Activated naive CD4-positive, alpha-beta T cell treated with anti-CD3 and anti-CD28 coated beads, Interleukin-2, amount 10 ng/mL, durations not matched to agents 7 days and 5 days (primary cell): Measurements from ENCODE around the gene PER3.
A peak's percentile ranks its signal among the peaks of the same experiment; 100 is the strongest.
"Not testable (repeated sequence)": the region's sequence is repeated elsewhere in the genome, so short reads cannot be mapped to it uniquely, and the experiment has no call there.

ENCODE experiments used
- CTCF ChIA-PET: fragments of 350-600 bp; sonication (Branson Sonifier 250); formaldehyde crosslinking; loops from one replicate; lab custom pipeline; 2021; ENCODE audit warnings: antibody characterized with exemption; lab: Charles Lee
- DNase-seq: peaks from one replicate; pipeline ENCODE4 v3.0.0-alpha.2; 2020
- H3K27ac Mint-ChIP-seq: one replicate; pipeline ENCODE4 v1.8.0; 2021; ENCODE audit warnings: mild to moderate bottlenecking, moderate library complexity, mixed read lengths
- H3K27me3 Mint-ChIP-seq: one replicate; pipeline ENCODE4 v1.8.0; 2021; ENCODE audit warnings: mild to moderate bottlenecking, mixed read lengths
- H3K36me3 Mint-ChIP-seq: one replicate; pipeline ENCODE4 v1.8.0; 2021; ENCODE audit warnings: mixed read lengths
- H3K4me1 Mint-ChIP-seq: one replicate; pipeline ENCODE4 v1.8.0; 2021; ENCODE audit warnings: mixed read lengths
- H3K4me3 Mint-ChIP-seq: one replicate; pipeline ENCODE4 v1.8.0; 2021; ENCODE audit warnings: mild to moderate bottlenecking, moderate library complexity, mixed read lengths
- H3K9me3 Mint-ChIP-seq: one replicate; pipeline ENCODE4 v1.8.0; 2021; ENCODE audit warnings: mixed read lengths

Gene PER3

DNA sequence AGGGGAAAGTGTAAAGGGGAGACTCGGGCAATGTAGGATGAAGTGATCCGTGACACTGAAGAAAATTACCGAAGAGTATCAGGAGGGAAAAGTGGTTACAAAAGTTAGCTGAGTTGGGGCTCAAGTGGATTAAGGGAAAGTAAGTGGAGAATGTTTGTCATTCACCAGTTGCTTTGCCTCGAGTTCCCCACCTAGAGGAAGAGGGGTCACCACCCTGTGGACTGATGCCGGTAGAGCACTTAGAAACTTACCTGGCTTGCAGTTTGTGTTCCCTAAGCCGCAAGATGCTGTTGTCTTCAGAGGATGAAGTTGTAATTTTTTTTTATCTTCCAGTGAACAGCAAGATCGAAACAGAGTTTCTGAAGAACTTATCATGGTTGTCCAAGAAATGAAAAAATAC lies 1.0 kb downstream of the PER3 start:
- Mint-ChIP-seq H3K4me3 (peak overlapping the region; percentile 22), H3K9me3 (peaks cover 7% of the 10 kb centered on the region), H3K27ac (peak overlapping the region; percentile 68), H3K36me3 (peaks cover 6% of the 10 kb centered on the region), H3K27me3 (peaks cover 8% of the 10 kb centered on the region), H3K4me1 (peaks cover 29% of the 10 kb centered on the region)
- no peak for DNase-seq
- CTCF ChIA-PET: interaction anchor here (1.2 kb wide), 1 partner anchor 117 kb away, joined by 3 read pairs; no protein-coding TSS in a partner anchor

DNA sequence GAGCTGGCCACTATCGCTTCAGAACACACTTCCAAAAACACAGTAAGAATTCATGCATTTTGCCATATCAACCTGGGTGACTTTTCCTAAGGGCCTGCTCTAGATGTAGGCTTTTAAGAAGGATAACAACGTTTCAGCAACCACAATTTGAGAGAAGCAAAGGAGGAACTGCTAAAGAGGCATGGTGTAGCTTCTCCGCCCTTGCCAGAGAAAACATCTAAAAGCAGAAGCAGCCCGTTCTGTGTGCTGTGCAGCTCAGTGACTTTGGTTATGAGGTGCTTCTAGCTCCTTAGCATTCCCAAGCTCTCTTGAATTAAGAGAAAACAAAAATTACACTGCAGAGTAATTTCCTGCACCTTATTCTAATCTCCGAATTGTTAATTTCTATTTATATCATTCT lies 2.7 kb downstream of the PER3 start:
- H3K4me1 Mint-ChIP-seq: peaks cover 17% of the 10 kb centered on the region
- no peak overlapping the region for H3K4me3 Mint-ChIP-seq
- H3K27ac Mint-ChIP-seq: no peak overlapping the region
- peaks cover 8% of the 10 kb centered on the region for H3K27me3 Mint-ChIP-seq
- CTCF ChIA-PET: no interaction called here
- H3K9me3 Mint-ChIP-seq: peaks cover 20% of the 10 kb centered on the region
- no peak for DNase-seq
- peaks cover 6% of the 10 kb centered on the region for H3K36me3 Mint-ChIP-seq

DNA sequence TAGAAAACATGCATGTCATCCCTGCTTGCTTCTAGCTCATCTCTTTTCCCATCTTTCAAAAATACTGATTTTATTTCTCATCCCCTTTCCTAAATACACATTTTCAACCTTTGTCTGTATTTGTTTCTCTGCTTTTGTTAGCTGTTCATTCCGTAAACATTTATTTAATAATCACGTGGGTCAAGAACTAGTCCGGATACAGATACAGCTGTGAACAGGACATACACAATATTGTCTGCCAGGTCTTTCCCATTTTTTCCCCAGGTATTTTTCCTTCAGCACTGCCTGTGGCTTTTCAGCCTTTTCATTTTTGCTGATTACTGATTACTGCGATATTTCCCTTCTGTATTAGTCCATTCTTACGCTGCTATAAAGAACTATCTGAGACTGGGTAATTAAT lies 5.7 kb downstream of the PER3 start:
- H3K9me3 Mint-ChIP-seq: peaks cover 22% of the 10 kb centered on the region
- peaks cover 3% of the 10 kb centered on the region for H3K4me1 Mint-ChIP-seq
- DNase-seq: no peak
- H3K27me3 Mint-ChIP-seq: peaks cover 6% of the 10 kb centered on the region
- CTCF ChIA-PET: no interaction called here
- H3K27ac Mint-ChIP-seq: peak overlapping the region; percentile 63
- H3K4me3 Mint-ChIP-seq: no peak overlapping the region
- peaks cover 5% of the 10 kb centered on the region for H3K36me3 Mint-ChIP-seq

DNA sequence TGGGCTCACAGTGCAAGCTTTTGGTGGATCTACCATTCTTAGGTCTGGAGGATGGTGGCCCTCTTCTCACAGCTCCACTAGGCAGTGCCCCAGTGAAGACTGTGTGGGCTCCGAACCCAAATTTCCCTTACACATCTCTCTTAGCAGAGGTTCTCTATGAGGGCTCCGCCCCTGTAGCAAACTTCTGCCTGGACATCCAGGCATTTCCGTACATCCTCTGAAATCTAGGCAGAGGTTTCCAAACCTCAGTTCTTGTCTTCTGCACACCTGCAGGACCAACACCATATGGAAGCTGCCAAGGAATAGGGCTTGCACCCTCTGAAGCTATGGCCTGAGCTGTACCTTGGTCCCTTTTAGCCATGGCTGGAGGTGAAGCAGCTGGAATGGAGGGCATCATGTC lies 6.9 kb downstream of the PER3 start:
- CTCF ChIA-PET, H3K36me3 Mint-ChIP-seq, DNase-seq, H3K27ac Mint-ChIP-seq, H3K27me3 Mint-ChIP-seq, H3K4me1 Mint-ChIP-seq, H3K4me3 Mint-ChIP-seq: not testable (repeated sequence)
- peaks cover 22% of the 10 kb centered on the region for H3K9me3 Mint-ChIP-seq

DNA sequence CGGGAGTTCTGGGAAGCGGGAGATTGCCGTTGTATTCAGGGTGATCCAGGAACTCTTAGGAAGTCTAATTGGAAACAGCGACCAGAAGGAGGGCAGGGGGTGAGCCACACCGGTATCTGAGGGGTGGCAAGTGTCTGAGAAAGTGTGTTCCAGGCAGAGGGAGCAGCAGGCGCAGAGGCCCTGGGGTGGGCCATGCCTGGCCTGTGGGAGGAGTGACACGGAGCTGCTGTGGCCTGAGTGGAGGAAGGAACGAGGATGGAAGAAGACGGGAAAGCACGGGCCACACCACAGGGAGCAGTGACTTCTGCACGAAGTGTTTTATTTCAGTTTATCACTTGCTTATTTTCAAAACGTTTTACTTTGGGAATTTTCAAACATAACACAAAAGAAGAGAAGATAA lies 11.3 kb downstream of the PER3 start:
- CTCF ChIA-PET: no interaction called here
- H3K36me3 Mint-ChIP-seq: peaks cover 5% of the 10 kb centered on the region
- no peaks in the 10 kb centered on the region for H3K4me1 Mint-ChIP-seq
- H3K4me3 Mint-ChIP-seq: no peak overlapping the region
- DNase-seq: no peak
- peaks cover 13% of the 10 kb centered on the region for H3K9me3 Mint-ChIP-seq
- no peak overlapping the region for H3K27ac Mint-ChIP-seq
- H3K27me3 Mint-ChIP-seq: no peaks in the 10 kb centered on the region

DNA sequence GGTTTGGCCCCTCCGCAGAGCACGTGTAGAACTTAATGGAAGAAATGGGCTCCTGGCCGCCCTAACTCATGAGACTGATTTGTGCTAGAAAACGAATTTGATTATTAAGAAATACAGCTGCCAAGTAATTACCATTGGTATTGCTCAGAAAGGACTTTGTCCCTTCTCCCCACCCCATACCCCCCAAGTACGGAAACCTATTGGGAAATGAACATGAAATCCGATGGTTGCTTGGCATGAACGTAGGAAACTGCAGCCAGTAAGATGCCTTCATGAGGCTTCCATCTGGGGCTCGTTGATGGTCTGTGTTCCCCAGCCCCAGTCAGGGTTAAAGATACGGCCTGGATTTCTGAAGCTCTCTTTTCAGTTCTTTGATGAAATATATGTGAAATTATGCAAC lies 21.4 kb downstream of the PER3 start:
- Mint-ChIP-seq H3K27ac (no peak overlapping the region), H3K4me3 (no peak overlapping the region), H3K27me3 (no peaks in the 10 kb centered on the region), H3K9me3 (no peaks in the 10 kb centered on the region), H3K36me3 (no peaks in the 10 kb centered on the region), H3K4me1 (no peaks in the 10 kb centered on the region)
- no peak for DNase-seq
- CTCF ChIA-PET: interaction anchor here (0.6 to 1.3 kb wide), 2 partner anchors 30 to 211 kb away, joined by 3 read pairs; no protein-coding TSS in a partner anchor

DNA sequence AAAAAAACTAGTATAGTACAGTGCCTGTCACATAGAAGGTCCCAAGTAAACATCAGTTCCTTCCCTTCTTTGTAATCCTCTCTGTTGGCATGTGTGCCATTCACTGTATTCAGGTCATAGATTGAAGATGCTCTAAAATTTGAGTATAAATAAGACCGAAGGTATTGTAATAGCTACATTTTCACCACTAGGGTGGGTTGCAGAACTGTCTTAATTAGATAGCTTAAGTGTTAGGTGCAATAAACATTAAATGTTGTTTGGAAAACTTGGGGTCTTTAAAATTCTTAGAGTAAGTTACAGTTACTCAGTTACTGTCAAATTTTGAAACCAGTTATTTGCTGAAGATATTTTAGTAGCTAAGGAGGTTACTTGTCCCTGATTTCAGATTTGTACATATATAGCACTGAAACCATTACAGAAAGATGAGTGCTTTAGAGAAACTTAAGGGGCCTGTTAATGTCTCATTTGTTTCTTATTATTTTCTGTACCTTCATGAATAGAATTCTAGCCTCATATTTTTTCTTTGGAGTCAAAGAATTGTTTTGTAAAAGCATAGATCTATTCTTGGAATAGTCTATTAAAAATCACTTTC lies 24.3 kb downstream of the PER3 start:
- H3K27ac Mint-ChIP-seq: no peak overlapping the region
- no peak overlapping the region for H3K4me3 Mint-ChIP-seq
- DNase-seq: no peak
- peaks cover 5% of the 10 kb centered on the region for H3K36me3 Mint-ChIP-seq
- no peaks in the 10 kb centered on the region for H3K4me1 Mint-ChIP-seq
- CTCF ChIA-PET: interaction anchor here (1.0 to 1.5 kb wide), 5 partner anchors 14 to 174 kb away, joined by 3 to 8 read pairs (median 4); no protein-coding TSS in a partner anchor
- H3K9me3 Mint-ChIP-seq: peaks cover 5% of the 10 kb centered on the region
- no peaks in the 10 kb centered on the region for H3K27me3 Mint-ChIP-seq

DNA sequence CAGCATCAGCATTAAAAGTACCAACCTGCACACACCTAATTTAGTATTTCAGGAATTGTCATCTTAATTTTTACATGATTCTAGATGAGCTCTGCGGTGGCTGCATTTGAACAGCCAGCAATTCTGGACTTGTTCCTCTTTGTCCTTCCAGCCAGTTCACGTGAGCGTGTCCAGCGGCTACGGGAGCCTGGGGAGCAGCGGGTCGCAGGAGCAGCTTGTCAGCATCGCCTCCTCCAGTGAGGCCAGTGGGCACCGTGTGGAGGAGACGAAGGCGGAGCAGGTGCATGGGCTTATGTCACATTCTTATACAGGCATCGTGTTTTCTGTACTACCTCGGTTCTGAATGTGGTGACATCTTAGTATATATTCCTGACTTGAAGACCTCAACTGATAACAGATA lies 25.7 kb downstream of the PER3 start:
- H3K4me3 Mint-ChIP-seq: no peak overlapping the region
- H3K4me1 Mint-ChIP-seq: no peaks in the 10 kb centered on the region
- peaks cover 13% of the 10 kb centered on the region for H3K36me3 Mint-ChIP-seq
- H3K9me3 Mint-ChIP-seq: peaks cover 14% of the 10 kb centered on the region
- DNase-seq: no peak
- H3K27me3 Mint-ChIP-seq: no peaks in the 10 kb centered on the region
- CTCF ChIA-PET: no interaction called here
- no peak overlapping the region for H3K27ac Mint-ChIP-seq

DNA sequence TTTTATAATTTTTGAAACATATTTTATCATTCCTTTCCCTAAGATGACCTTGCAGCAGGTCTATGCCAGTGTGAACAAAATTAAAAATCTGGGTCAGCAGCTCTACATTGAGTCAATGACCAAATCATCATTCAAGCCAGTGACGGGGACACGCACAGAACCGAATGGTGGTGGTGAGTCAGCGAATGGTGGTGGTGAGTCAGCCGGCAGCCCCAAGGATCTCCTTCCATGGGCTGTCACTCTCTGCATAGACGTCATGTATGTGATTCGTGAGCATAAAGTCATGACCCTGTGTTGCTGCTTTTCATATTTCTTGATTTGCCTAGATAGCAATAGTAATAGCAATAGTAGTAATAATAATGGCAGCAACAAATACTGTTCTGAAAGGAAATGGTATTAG lies 26.3 kb downstream of the PER3 start:
- H3K27ac Mint-ChIP-seq: no peak overlapping the region
- H3K4me1 Mint-ChIP-seq: no peaks in the 10 kb centered on the region
- H3K36me3 Mint-ChIP-seq: peaks cover 13% of the 10 kb centered on the region
- H3K9me3 Mint-ChIP-seq: peaks cover 14% of the 10 kb centered on the region
- H3K27me3 Mint-ChIP-seq: no peaks in the 10 kb centered on the region
- H3K4me3 Mint-ChIP-seq: no peak overlapping the region
- DNase-seq: no peak
- CTCF ChIA-PET: no interaction called here

DNA sequence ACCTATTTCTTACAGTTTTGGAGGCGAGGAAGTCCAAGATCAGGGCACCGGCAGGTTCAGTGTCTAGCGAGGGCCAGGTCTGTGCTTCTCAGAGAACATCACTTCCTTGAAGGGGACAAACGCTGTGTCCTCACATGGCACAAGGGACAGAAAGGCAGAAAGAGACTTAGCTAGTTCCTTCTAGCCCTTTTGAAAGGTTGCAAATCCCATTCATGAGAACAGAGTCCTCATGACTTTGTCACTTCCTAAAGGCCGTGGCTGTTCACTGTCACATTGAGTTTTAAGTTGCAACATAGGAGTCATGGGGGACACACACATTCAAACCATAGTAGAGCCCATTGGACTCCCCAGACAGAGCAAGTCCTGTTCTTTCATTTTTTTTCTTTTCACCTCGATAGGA lies 27.4 kb downstream of the PER3 start:
- CTCF ChIA-PET: no interaction called here

DNA sequence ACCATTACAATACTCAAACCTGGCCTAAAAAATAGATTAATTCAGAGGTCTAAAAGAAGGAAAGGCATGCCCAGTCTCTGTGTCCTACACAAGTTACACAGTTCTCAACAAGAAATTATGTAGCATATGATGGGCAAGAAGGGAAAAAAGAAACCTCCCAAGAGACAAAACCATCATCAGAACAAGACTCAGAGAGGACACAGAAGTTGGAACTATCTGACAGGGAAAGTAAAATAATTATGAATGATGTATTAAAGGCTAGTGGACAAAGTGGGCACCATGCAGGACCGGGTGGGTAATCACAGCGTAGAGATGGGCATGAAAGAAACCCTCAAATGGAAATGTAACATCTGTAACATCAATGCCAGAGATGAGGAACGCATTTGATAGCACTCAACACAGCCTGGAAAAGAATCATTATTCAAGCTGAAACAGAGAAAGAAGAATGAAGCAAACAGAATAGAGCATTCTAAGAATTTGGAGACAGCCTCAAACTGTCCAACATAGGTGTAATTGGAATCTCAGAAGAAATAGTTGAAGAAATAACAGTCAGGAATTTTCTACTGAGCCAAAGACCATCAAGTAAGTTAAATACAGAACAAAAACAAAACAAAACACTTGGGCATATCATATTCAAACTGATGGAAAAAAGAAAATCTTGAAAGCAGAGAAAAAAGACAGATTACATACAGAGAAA lies 29.7 kb downstream of the PER3 start:
- H3K36me3 Mint-ChIP-seq: peaks cover 13% of the 10 kb centered on the region
- H3K27me3 Mint-ChIP-seq: no peaks in the 10 kb centered on the region
- no peaks in the 10 kb centered on the region for H3K4me1 Mint-ChIP-seq
- DNase-seq: no peak
- CTCF ChIA-PET: no interaction called here
- H3K4me3 Mint-ChIP-seq: no peak overlapping the region
- peaks cover 14% of the 10 kb centered on the region for H3K9me3 Mint-ChIP-seq
- H3K27ac Mint-ChIP-seq: no peak overlapping the region

More for the DNA sequence above, 27.4 kb downstream of the PER3 start:
- H3K27me3 Mint-ChIP-seq: no peaks in the 10 kb centered on the region
- peaks cover 14% of the 10 kb centered on the region for H3K9me3 Mint-ChIP-seq
- peaks cover 13% of the 10 kb centered on the region for H3K36me3 Mint-ChIP-seq
- H3K4me3 Mint-ChIP-seq: no peak overlapping the region
- DNase-seq: no peak
- H3K4me1 Mint-ChIP-seq: no peaks in the 10 kb centered on the region
- H3K27ac Mint-ChIP-seq: no peak overlapping the region

DNA sequence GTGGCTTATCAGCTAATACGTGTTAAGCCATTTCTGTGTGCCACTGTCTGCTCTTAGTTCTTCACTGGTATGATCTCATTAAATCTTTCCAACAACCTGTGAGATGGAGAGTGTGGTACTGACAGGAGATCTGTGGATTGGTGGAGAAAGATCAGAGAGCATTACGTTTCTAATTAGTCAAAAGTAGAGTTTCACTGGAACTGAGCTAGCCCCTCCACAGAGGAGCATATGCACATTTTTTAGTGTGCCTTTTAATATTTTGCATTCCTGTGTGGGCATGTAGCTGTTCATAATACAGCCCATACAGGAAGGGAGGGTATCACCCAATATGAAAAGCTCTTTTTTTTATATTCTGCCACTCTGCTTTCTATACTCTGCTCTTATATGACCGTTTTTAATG lies 37.2 kb downstream of the PER3 start:
- no peaks in the 10 kb centered on the region for H3K9me3 Mint-ChIP-seq
- CTCF ChIA-PET: no interaction called here
- DNase-seq: no peak
- H3K4me3 Mint-ChIP-seq: no peak overlapping the region
- H3K27me3 Mint-ChIP-seq: no peaks in the 10 kb centered on the region
- peaks cover 2% of the 10 kb centered on the region for H3K36me3 Mint-ChIP-seq
- no peak overlapping the region for H3K27ac Mint-ChIP-seq
- H3K4me1 Mint-ChIP-seq: peaks cover under 1% of the 10 kb centered on the region

DNA sequence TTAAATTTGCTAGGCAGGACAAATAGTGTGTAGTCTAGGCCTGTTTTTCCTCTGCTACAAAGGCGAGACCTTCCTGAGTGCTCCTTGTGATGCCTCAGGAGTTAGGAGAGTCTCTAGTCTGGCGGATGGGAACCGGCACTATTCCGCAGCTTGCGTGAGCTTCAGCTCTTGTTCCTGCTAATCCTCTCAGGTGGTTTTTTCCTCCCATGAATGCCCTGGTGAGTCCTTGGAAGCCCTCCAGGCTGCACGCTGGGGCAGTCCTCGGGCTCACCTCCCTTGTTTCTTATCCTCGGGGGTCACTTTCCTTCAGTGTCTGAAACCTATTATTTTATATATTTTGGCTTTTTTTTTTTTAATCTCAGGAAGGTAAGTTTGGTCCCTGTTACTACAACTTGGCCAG lies 40.6 kb downstream of the PER3 start:
- CTCF ChIA-PET: no interaction called here
- no peak overlapping the region for H3K4me3 Mint-ChIP-seq
- DNase-seq: no peak
- H3K36me3 Mint-ChIP-seq: peaks cover 2% of the 10 kb centered on the region
- H3K27me3 Mint-ChIP-seq: no peaks in the 10 kb centered on the region
- H3K27ac Mint-ChIP-seq: no peak overlapping the region
- H3K4me1 Mint-ChIP-seq: peaks cover 2% of the 10 kb centered on the region
- H3K9me3 Mint-ChIP-seq: no peaks in the 10 kb centered on the region

DNA sequence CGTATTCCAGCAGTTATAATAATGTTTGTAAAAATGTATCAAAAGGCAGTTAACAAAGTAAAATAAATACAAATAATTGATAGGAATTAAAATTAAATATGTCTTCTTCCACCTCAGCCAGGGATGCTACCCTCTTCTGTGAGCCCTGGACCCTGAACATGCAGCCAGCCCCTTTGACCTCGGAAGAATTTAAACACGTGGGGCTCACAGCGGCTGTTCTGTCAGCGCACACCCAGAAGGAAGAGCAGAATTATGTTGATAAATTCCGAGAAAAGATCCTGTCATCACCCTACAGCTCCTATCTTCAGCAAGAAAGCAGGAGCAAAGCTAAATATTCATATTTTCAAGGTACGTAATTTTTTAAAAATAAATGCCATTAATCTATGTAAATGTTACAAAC lies 42.3 kb downstream of the PER3 start:
- Mint-ChIP-seq H3K36me3 (peaks cover 2% of the 10 kb centered on the region), H3K27me3 (no peaks in the 10 kb centered on the region), H3K27ac (peak overlapping the region; percentile 84), H3K4me1 (peaks cover 2% of the 10 kb centered on the region), H3K4me3 (peak overlapping the region; percentile 78), H3K9me3 (no peaks in the 10 kb centered on the region)
- no peak for DNase-seq
- CTCF ChIA-PET: no interaction called here
